ACC112 (cell line): Measurements from ENCODE around the gene ATP8B4.
"Not testable (repeated sequence)": the region's sequence is repeated elsewhere in the genome, so short reads cannot be mapped to it uniquely, and the experiment has no call there.

Experiments
- H2AFZ ChIP-seq: fragments of 200-600 bp; sonication (generic); one replicate; pipeline ENCODE4 v1.6.0; 2017; ENCODE audit warnings: antibody characterized with exemption, low read length; ENCODE audit not compliant: unreplicated experiment
- H3K27ac ChIP-seq: fragments of 200-600 bp; sonication (generic); 2 replicates; pipeline ENCODE4 v1.5.1; 2014; ENCODE audit warnings: low read depth, mild to moderate bottlenecking, antibody characterized with exemption, low read length, moderate library complexity
- H3K27me3 ChIP-seq: fragments of 200-600 bp; sonication (generic); 2 replicates; pipeline ENCODE4 v1.6.1; 2014; ENCODE audit warnings: mild to moderate bottlenecking, antibody characterized with exemption, low read length, moderate library complexity, mixed read lengths; ENCODE audit not compliant: insufficient read depth
- H3K36me3 ChIP-seq: fragments of 200-600 bp; sonication (generic); 2 replicates; pipeline ENCODE4 v1.6.1; 2016; ENCODE audit warnings: mild to moderate bottlenecking, antibody characterized with exemption, low read length, moderate library complexity, mixed read lengths; ENCODE audit not compliant: insufficient read depth
- H3K4me1 ChIP-seq: fragments of 200-600 bp; sonication (generic); one replicate; pipeline ENCODE4 v1.6.1; 2016; ENCODE audit warnings: low read length, mixed read lengths; ENCODE audit not compliant: insufficient read depth, unreplicated experiment, control insufficient read depth
- H3K4me3 ChIP-seq: fragments of 200-600 bp; sonication (generic); 2 replicates; pipeline ENCODE4 v1.5.1; 2014; ENCODE audit warnings: mild to moderate bottlenecking, low read depth, low read length
- H3K79me2 ChIP-seq: fragments of 200-600 bp; sonication (generic); one replicate; pipeline ENCODE4 v1.6.0; 2016; ENCODE audit warnings: low read length; ENCODE audit not compliant: control insufficient read depth, unreplicated experiment, insufficient read depth

ATP8B4 gene

GRCh38 chr15:50119063-50120040 lies at the start of gene ATP8B4:
ATP8B4 (minus strand) TSS chr15:50119233; CDS start chr15:50106966, 12,267 bp downstream.
- Histone ChIP-seq H3K27ac (no peak within 1 kb of the TSS), H3K27me3 (no peaks in the 10 kb centered on the region), H3K4me1 (peaks cover 9% of the 10 kb centered on the region), H3K36me3 (no peaks in the 10 kb centered on the region), H2AFZ (peak within 1 kb of the TSS; percentile 53), H3K79me2 (no peaks in the 10 kb centered on the region), H3K4me3 (no peak within 1 kb of the TSS)

DNA sequence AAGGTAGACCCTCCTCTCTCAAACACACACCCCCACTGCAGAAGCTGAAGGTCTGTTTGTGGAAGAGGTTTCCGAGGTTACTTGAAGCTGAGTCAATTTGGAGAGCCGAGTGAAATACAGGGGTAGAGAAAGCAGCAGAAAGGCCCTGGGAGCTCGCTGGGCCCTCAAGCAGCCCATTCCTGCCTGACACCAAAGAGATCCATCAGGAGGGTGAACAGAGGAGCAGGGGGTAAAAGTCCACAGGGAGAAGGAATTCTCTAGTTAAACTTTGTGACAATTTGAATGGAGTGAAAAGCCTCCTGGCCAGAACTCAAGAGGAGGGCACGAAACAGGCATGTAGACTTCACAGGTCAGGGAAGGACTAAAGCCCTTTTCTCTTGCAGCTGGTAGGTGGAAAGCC lies 49.3 kb upstream of the ATP8B4 start:
- Histone ChIP-seq H3K79me2 (no peaks in the 10 kb centered on the region), H2AFZ (no peak overlapping the region), H3K4me3 (no peak overlapping the region), H3K27me3 (no peaks in the 10 kb centered on the region), H3K4me1 (peaks cover 35% of the 10 kb centered on the region), H3K36me3 (no peaks in the 10 kb centered on the region), H3K27ac (no peak overlapping the region)

GRCh38 chr15:50167110-50167509 lies 48.1 kb upstream of the ATP8B4 start:
- Histone ChIP-seq H2AFZ (no peak overlapping the region), H3K27ac (no peak overlapping the region), H3K4me1 (peaks cover 35% of the 10 kb centered on the region), H3K79me2 (no peaks in the 10 kb centered on the region), H3K4me3 (no peak overlapping the region), H3K36me3 (no peaks in the 10 kb centered on the region), H3K27me3 (no peaks in the 10 kb centered on the region)

GRCh38 chr15:50166216-50166615 lies 47.2 kb upstream of the ATP8B4 start:
- no peaks in the 10 kb centered on the region for H3K36me3 ChIP-seq
- H3K27me3 ChIP-seq: no peaks in the 10 kb centered on the region
- H3K4me3 ChIP-seq: 0 out of 2 replicates have a peak overlapping the region, but pooled peaks have one; percentile 25
- no peaks in the 10 kb centered on the region for H3K79me2 ChIP-seq
- H2AFZ ChIP-seq: peak overlapping the region; percentile 41
- H3K27ac ChIP-seq: peak overlapping the region; percentile 89
- peaks cover 35% of the 10 kb centered on the region for H3K4me1 ChIP-seq

- Histone ChIP-seq H3K27ac (no peak overlapping the region), H2AFZ (no peak overlapping the region), H3K27me3 (no peaks in the 10 kb centered on the region), H3K4me3 (no peak overlapping the region), H3K36me3 (no peaks in the 10 kb centered on the region), H3K79me2 (no peaks in the 10 kb centered on the region), H3K4me1 (peaks cover 35% of the 10 kb centered on the region)
Observed at GRCh38 chr15:50164458-50164857, 45.4 kb upstream of the ATP8B4 start.

DNA sequence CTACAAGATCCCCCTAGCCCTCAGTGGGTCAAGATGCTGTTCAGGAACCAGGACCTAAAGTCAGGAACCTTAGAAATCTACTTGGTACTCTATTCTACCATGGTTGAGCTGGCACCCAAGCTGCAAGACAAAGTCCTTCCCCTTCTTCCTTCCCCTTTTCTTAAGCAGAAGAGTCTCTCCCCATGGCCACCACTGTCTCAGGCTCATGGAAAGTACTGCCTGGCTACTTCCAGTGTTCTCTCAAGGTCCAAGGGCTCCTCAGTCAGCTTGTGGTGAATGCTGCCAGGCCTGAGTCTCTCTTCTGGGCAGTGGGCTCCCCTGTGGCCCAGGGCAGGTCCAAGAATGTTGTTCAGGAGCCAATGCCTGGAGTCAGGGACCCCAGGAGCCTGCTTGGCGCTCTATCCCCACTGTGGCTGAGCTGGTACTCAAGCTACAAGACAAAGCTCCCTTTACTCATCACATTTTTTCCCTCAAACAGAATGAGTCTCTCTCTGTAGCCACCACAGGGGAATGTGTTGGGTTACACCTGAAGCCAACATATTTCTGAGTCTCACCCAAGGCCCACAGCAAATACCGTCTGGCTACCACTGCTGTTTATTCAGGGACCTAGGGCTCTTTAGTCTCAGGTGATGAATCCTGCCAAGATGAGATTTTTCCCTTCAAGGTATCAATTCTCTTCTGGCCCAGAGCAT lies 44.8 kb upstream of the ATP8B4 start:
- no peak overlapping the region for H2AFZ ChIP-seq
- no peak overlapping the region for H3K4me3 ChIP-seq
- H3K27me3 ChIP-seq: no peaks in the 10 kb centered on the region
- H3K4me1 ChIP-seq: peaks cover 35% of the 10 kb centered on the region
- no peak overlapping the region for H3K27ac ChIP-seq
- H3K36me3 ChIP-seq: no peaks in the 10 kb centered on the region
- H3K79me2 ChIP-seq: no peaks in the 10 kb centered on the region

DNA sequence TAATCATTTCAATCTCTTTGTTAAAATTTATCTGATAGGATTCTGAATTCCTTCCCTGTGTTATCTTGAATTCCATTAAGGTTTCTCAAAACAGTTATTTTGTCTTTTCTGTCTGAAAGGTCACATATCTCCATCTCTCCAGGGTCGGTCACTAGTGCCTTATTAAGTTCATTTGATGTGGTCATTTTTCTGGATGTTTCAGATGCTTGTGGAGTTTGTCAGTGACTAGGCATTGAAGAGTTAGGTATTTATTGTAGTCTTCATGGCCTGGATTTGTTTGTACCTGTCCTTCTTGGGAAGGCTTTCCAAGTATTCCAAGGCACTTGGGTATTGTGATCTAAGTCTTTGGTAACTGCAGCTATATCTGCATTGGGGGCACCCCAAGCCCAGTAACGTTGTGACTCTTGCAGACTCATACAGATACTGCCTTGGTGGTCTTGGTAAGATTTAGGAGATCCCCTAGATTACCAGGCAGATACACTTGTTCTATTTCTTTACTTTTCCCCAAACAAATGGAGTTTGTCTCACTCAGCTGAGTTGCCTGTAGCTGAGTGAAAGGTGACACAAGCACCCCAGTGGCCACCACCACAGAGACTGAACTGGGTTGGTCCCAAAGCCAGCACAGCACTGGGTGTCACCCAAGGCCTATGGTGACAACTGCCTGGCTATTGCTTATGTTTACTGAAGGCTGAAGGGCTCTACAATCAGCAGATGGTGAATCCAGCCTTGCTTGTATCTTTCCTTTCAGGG lies 44.1 kb upstream of the ATP8B4 start:
- Histone ChIP-seq H3K36me3 (no peaks in the 10 kb centered on the region), H3K79me2 (no peaks in the 10 kb centered on the region), H3K4me1 (peaks cover 35% of the 10 kb centered on the region), H3K27me3 (no peaks in the 10 kb centered on the region), H3K4me3 (no peak overlapping the region), H2AFZ (no peak overlapping the region), H3K27ac (no peak overlapping the region)

DNA sequence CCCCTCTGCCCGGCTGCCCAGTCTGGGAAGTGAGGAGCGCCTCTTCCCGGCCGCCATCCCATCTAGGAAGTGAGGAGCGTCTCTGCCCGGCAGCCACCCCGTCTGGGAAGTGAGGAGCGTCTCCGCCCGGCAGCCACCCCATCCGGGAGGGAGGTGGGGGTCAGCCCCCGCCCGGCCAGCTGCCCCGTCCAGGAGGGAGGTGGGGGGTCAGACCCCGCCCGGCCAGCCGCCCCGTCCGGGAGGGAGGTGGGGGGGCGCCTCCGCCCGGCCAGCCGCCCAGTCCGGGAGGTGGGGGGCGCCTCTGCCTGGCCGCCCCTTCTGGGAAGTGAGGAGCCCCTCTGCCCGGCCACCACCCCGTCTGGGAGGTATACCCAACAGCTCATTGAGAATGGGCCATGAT lies 39.2 kb upstream of the ATP8B4 start:
- H3K36me3 ChIP-seq, H3K4me3 ChIP-seq: not testable (repeated sequence)

GRCh38 chr15:50151476-50151875 lies 32.4 kb upstream of the ATP8B4 start:
- H3K27me3 ChIP-seq: no peaks in the 10 kb centered on the region
- H3K4me1 ChIP-seq: peaks cover under 1% of the 10 kb centered on the region
- H3K79me2 ChIP-seq: no peaks in the 10 kb centered on the region
- H2AFZ ChIP-seq: no peak overlapping the region
- no peak overlapping the region for H3K27ac ChIP-seq
- no peak overlapping the region for H3K4me3 ChIP-seq
- H3K36me3 ChIP-seq: no peaks in the 10 kb centered on the region

More for the DNA sequence above, 39.2 kb upstream of the ATP8B4 start:
- H3K4me1 ChIP-seq, H3K79me2 ChIP-seq, H2AFZ ChIP-seq, H3K27ac ChIP-seq, H3K27me3 ChIP-seq: not testable (repeated sequence)

GRCh38 chr15:50150851-50151250 lies 31.8 kb upstream of the ATP8B4 start:
- Histone ChIP-seq H3K36me3 (no peaks in the 10 kb centered on the region), H3K4me3 (no peak overlapping the region), H3K4me1 (peaks cover 6% of the 10 kb centered on the region), H3K79me2 (no peaks in the 10 kb centered on the region), H3K27me3 (no peaks in the 10 kb centered on the region), H2AFZ (no peak overlapping the region), H3K27ac (no peak overlapping the region)
